ENCODE results near the gene APOLD1. TPM values are rescaled to one million over a fixed set of nuclear protein-coding genes. Genes with fewer than 3 reads are reported as not detected.

Gene APOLD1
- total and polyA plus RNA-seq, 4 donors, result 1.4 to 5.1 (median 2.6) TPM

DNA sequence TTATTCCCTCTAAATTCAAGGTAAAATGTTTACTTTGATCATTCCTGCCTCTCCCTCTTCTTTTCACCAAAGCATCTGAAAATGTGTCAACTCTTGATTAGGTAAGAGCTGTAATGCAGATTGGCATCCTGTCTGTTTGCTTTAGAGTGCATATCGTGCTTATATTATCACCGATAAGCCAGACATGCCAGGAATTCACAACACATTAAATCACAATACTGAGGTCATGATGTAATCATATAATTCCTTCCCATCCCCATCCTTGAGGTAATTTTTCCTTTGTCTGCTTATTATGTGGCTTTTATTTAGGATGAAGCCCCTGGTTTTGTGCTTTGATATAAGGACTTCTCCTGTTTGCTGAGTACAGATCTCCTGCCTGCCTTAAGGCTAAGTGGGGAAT is 37.8 kb downstream of the APOLD1 start:
- Histone ChIP-seq H3K27ac (ENCODE audit: low read depth in 1 of 2, low read length in 2 of 2) (no peak overlapping the region), H3K9ac (ENCODE audit: low read depth in 1 of 2, low read length in 2 of 2) (no peak overlapping the region), H3K9me3 (ENCODE audit: control insufficient read depth in 4 of 4, low read length in 3 of 4) (no peaks in the 10 kb centered on the region), H3K27me3 (ENCODE audit: control insufficient read depth in 4 of 4, insufficient read depth in 4 of 4, low read length in 3 of 4) (no peaks in the 10 kb centered on the region), H3K36me3 (ENCODE audit: control insufficient read depth in 4 of 4, insufficient read depth in 3 of 4, low read depth in 1 of 4, low read length in 3 of 4) (peaks cover 19 to 70% (median 66%) of the 10 kb centered on the region in 4 donors), H3K4me1 (ENCODE audit: control insufficient read depth in 4 of 4, insufficient read depth in 4 of 4, low read length in 3 of 4) (no peaks in the 10 kb centered on the region), H3K4me3 (ENCODE audit: low read depth in 1 of 3, low read length in 3 of 3) (no peak overlapping the region)
- TF ChIP-seq SP1 (IDR thresholded peaks at IDR 0.05), result no peak
- no peak for TF ChIP-seq NR2F2 (IDR thresholded peaks at IDR 0.05)
- TF ChIP-seq REST (IDR thresholded peaks at IDR 0.05), result no peak
- TF ChIP-seq RAD21 (IDR thresholded peaks at IDR 0.05), result no peak
- no peak for TF ChIP-seq MAX (IDR thresholded peaks at IDR 0.05)
- no peak for TF ChIP-seq HNF4A (conservative IDR thresholded peaks at IDR 0.05)
- TF ChIP-seq CTCF (IDR thresholded peaks at IDR 0.05; ENCODE audit: low read depth, low read length, missing input control), result no peak
- TF ChIP-seq ATF3 (IDR thresholded peaks at IDR 0.05), result no peak
- no peak for TF ChIP-seq EGR1 (IDR thresholded peaks at IDR 0.05; ENCODE audit: low read depth in 2 of 2)
- no peak for TF ChIP-seq GABPA (IDR thresholded peaks at IDR 0.05 in 1 of 2, conservative IDR thresholded peaks at IDR 0.05 in 1 of 2)
- TF ChIP-seq HNF4G (IDR thresholded peaks at IDR 0.05), result no peak
- no peak for TF ChIP-seq ZBTB33 (IDR thresholded peaks at IDR 0.05)
- TF ChIP-seq FOXA2 (IDR thresholded peaks at IDR 0.05), result no peak
- TF ChIP-seq JUND (IDR thresholded peaks at IDR 0.05), result no peak
- TF ChIP-seq FOXA1 (IDR thresholded peaks at IDR 0.05), result no peak
- TF ChIP-seq YY1 (IDR thresholded peaks at IDR 0.05), result no peak
- WGBS, result 79% methylated on average over 2 of the region's 2 CpGs
- no peak for DNase-seq (ENCODE audit: low spot score)

- no peak overlapping the region for H3K9ac ChIP-seq (ENCODE audit: low read depth in 1 of 2, low read length in 2 of 2)
- H3K36me3 ChIP-seq (ENCODE audit: control insufficient read depth in 4 of 4, insufficient read depth in 3 of 4, low read depth in 1 of 4, low read length in 3 of 4), result peaks cover 19 to 75% (median 69%) of the 10 kb centered on the region in 4 donors
- H3K9me3 ChIP-seq (ENCODE audit: control insufficient read depth in 4 of 4, low read length in 3 of 4), result no peaks in the 10 kb centered on the region
- no peak overlapping the region for H3K4me3 ChIP-seq (ENCODE audit: low read depth in 1 of 3, low read length in 3 of 3)
- no peaks in the 10 kb centered on the region for H3K27me3 ChIP-seq (ENCODE audit: control insufficient read depth in 4 of 4, insufficient read depth in 4 of 4, low read length in 3 of 4)
- WGBS, result 98% methylated on average over 5 of the region's 5 CpGs
- H3K4me1 ChIP-seq (ENCODE audit: control insufficient read depth in 4 of 4, insufficient read depth in 4 of 4, low read length in 3 of 4), result no peaks in the 10 kb centered on the region
- DNase-seq (ENCODE audit: low spot score), result no peak
- H3K27ac ChIP-seq (ENCODE audit: low read depth in 1 of 2, low read length in 2 of 2), result no peak overlapping the region
- TF ChIP-seq REST (IDR thresholded peaks at IDR 0.05) (no peak), ZBTB33 (IDR thresholded peaks at IDR 0.05) (no peak), MAX (IDR thresholded peaks at IDR 0.05) (no peak), HNF4G (IDR thresholded peaks at IDR 0.05) (no peak), FOXA2 (IDR thresholded peaks at IDR 0.05) (no peak), NR2F2 (IDR thresholded peaks at IDR 0.05) (no peak), EGR1 (IDR thresholded peaks at IDR 0.05; ENCODE audit: low read depth in 2 of 2) (no peak), RXRA (IDR thresholded peaks at IDR 0.05) (no peak), TAF1 (conservative IDR thresholded peaks at IDR 0.05) (no peak), SP1 (IDR thresholded peaks at IDR 0.05) (no peak), RAD21 (IDR thresholded peaks at IDR 0.05) (no peak), YY1 (IDR thresholded peaks at IDR 0.05) (no peak), JUND (IDR thresholded peaks at IDR 0.05) (no peak), GABPA (IDR thresholded peaks at IDR 0.05 in 1 of 2, conservative IDR thresholded peaks at IDR 0.05 in 1 of 2) (no peak)
These were observed 38.4 kb downstream of the APOLD1 start for GRCh38 chr12:12823811-12824210.

All from liver (tissue), 9 donors.